GM18505 (cell line): Measurements from ENCODE around the gene SLC50A1.

Experiments
- ATAC-seq: cut with Tn5 transposase; IDR thresholded peaks from one replicate; pipeline ENCODE4 v1.9.1; 2021; ENCODE audit not compliant: unreplicated experiment
- POLR2A ChIP-seq: IDR thresholded peaks from 4 replicates; pipeline ENCODE4 v1.6.1; 2011; ENCODE audit warnings: borderline replicate concordance; ENCODE audit not compliant: insufficient read depth, insufficient read length; ENCODE audit errors: extremely low read depth

Gene SLC50A1

DNA sequence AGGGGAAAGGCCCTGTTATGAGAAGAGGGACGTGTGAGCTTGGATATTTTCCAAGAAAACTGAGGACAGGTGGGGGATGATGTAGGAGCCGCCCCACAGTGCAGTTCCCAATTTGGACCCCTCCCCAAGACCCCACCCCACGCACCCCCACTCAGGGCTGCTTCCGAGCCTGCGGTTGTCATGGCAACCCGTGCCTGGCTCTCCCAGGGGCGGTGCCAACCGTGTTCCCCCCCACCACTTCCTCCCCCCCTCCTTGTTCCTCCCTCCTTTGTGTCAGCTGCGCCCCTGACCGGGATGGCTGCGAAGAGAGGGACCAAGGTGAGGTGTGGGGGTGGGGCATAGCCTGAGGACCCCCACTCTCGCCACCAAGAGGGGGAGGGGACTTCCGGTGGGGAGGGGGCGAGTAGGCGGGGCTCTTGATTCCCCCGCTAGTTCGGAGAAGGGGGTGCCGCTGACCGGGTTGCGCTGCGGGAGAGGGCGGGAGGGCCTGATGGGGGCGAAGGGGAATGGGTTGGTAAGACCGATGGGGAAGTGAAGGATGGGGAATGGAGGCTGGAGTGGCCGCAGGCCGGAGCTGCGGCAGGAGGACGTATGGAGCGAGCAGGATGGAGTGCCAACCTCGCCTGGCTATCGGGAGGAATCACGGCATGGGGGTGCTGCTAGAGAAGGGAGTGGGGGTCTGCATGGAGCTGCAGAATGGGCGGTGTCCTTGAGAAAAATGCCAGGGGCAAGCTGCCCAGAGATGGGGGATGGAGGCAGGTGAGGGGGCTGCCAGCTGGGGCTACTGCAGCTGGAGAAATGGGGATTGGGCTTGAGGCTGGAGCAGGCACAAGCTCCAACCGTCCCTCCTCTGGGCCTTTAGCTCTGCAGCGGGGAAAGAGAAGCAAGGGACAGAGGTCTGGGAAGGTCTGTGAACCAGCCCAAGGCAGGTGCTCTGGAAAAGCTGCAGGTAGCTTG is 39.0 kb downstream of the SLC50A1 start:
- no peak for ATAC-seq
- no peak for TF ChIP-seq POLR2A

DNA sequence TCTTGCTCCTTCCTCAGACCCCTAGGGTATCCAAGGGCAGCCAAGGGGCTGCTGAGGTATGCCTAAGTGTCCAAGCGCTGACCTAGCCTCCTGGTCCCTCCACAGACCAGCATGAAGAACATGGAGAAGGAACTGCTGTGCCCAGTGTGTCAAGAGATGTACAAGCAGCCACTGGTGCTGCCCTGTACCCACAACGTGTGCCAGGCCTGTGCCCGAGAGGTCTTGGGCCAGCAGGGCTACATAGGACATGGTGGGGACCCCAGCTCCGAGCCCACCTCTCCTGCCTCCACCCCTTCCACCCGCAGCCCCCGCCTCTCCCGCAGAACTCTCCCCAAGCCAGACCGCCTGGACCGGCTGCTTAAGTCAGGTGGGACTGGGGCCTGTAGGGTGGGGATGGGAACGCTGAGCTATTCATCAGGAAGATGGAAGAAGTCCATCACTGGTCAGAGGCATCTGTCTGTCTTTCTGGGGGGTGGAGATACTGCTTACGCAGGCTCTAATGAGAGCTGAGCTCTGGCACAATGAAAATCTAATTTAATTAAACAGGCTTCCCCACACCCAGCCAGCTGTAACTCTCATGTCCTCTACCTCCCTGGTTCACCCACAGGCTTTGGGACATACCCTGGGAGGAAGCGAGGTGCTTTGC is 39.8 kb downstream of the SLC50A1 start:
- no peak for TF ChIP-seq POLR2A
- ATAC-seq, result no peak

GRCh38 chr1:155175927-155176371 is 40.3 kb downstream of the SLC50A1 start:
- ATAC-seq, result no peak
- no peak for TF ChIP-seq POLR2A

DNA sequence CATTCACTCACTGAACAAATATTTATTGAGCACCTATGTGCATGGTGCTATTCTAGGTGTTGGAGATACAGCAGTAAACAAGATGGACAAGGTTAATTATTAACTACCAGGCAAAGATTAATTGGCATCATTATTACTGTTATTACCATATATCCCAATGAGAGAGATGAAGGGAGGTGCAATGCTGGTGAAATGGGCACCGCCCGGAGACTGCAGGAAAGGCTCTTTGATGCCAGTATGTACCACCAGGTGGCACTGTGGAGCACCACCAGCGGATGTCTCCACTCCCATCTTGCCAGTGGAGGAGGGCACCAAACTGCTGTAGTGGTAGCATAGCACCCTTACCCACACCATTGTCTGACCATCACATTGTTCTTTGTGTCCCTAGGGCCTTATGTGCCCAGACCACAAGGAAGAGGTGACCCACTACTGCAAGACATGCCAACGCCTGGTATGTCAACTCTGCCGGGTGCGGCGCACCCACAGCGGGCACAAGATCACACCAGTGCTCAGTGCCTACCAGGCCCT is 41.0 kb downstream of the SLC50A1 start:
- no peak for ATAC-seq
- no peak for TF ChIP-seq POLR2A

DNA sequence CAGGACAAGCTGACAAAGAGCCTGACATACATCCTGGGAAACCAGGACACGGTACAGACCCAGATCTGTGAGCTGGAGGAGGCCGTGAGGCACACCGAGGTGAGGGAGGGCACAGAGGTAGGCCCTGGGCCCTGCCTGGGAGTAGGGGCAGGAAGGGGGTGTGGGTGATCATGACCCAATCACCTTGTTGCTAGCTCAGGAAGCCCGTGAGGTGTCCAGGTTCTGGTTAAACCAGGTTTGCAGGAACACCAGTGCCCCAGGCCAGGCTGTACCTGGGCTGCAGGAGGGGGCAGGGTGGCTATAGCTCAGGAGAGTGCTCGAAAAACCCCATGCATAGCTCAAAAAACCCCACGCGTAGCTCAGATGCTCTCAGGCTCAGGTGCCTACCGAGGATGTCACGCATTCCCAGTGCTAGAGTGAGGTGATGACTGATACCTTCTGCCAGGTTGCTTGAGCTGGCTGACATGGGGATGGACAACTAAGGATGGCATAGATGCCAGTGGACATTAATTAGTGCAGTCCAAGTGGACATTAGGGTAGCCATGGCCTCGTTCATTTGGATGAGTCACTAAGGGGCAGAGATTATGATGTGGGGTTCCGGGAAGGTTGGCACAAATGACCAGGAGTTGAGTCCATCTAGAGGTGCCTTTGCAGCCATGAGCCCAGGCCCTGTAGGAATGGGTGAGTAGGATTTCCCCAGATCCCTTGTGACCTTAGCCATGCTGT is 41.7 kb downstream of the SLC50A1 start:
- no peak for ATAC-seq
- no peak for TF ChIP-seq POLR2A

- no peak for TF ChIP-seq POLR2A
- no peak for ATAC-seq
Measured at GRCh38 chr1:155177918-155178281, 42.2 kb downstream of the SLC50A1 start.

- ATAC-seq, result no peak
- TF ChIP-seq POLR2A, result no peak
Measured at GRCh38 chr1:155178441-155179111, 42.9 kb downstream of the SLC50A1 start.

DNA sequence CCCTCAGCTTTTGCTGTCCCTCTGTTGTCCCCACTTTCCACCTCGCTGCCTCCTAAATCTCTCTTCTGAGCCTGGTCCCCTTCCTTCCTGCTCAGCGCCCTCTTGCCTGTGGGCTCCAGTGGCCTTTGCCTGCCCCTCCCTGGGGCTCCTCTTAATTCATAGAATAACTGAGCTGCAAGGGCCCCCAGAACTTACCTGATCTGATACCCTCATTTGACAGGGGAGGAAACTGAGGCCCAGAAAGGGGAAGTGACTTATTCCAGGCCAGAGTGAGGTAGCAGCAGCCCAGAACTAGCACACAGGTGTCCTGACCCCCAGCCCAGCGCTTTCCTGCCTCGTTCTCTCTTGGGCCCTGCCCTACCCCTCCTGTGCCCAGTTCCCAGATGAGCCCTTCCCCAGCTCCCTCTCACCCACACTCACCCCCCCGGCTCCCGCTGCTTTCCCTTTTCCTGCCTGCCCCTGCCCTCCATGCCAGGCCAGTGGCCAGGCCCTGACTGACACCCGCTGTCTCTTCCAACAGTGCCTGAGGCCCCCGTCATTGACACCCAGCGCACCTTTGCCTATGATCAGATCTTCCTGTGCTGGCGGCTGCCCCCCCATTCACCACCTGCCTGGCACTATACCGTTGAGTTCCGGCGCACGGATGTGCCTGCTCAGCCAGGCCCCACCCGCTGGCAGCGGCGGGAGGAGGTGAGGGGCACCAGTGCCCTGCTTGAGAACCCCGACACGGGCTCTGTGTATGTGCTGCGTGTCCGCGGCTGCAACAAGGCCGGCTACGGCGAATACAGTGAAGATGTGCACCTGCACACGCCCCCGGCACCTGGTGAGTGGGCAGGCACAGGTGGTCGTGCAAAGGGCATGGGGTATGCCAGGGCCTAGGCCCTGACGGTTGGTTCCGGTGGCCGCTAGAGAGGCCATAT is 43.7 kb downstream of the SLC50A1 start:
- ATAC-seq, result no peak

GRCh38 chr1:155181371-155182051 is 45.9 kb downstream of the SLC50A1 start:
- no peak for ATAC-seq
- TF ChIP-seq POLR2A, result no peak

More for the DNA sequence above, 43.7 kb downstream of the SLC50A1 start:
- TF ChIP-seq POLR2A, result no peak

- ATAC-seq, result no peak
Measured at GRCh38 chr1:155182052-155182550, 46.4 kb downstream of the SLC50A1 start.

DNA sequence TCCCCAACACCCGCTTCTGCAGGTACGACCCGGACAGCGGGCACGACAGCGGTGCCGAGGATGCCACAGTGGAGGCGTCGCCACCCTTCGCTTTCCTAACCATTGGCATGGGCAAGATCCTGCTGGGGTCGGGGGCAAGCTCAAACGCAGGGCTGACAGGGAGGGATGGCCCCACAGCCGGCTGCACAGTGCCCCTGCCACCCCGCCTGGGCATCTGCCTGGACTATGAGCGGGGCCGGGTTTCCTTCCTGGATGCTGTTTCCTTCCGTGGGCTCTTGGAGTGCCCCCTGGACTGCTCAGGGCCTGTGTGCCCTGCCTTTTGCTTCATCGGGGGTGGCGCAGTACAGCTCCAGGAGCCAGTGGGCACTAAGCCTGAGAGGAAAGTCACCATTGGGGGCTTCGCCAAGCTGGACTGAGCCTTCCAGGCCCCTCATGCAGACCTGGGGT is 48.1 kb downstream of the SLC50A1 start:
- no peak for TF ChIP-seq POLR2A
- ATAC-seq, result no peak

More at GRCh38 chr1:155182052-155182550, 46.4 kb downstream of the SLC50A1 start:
- no peak for TF ChIP-seq POLR2A
